Epithelial cell of proximal tubule (primary cell): Measurements from ENCODE around the gene NDUFA13. TPM values are rescaled to one million over a fixed set of nuclear protein-coding genes. Genes with fewer than 3 reads are reported as not detected.

Source experiments
- DNase-seq: peaks from one replicate; pipeline ENCODE4 v3.0.0-alpha.2; 2011; ENCODE audit warnings: low read depth
- H3K4me3 ChIP-seq: 2 replicates; pipeline ENCODE4 v1.5.1; 2011; ENCODE audit warnings: low read depth, mild to moderate bottlenecking, low read length
- CTCF ChIP-seq: conservative IDR thresholded peaks from 2 replicates; pipeline ENCODE4 v1.5.1; 2012; ENCODE audit warnings: low read depth, mild to moderate bottlenecking, low read length
- total RNA-seq: library from RNA; depleted of rRNA; stranded (reverse); fragments of >200 nt; gene quantifications from 2 replicates; pipeline ENCODE4 v1.2.3, GENCODE V29; 2015

Gene NDUFA13
- total RNA-seq, 1 donor from 2014 or later, result 166 TPM

DNA sequence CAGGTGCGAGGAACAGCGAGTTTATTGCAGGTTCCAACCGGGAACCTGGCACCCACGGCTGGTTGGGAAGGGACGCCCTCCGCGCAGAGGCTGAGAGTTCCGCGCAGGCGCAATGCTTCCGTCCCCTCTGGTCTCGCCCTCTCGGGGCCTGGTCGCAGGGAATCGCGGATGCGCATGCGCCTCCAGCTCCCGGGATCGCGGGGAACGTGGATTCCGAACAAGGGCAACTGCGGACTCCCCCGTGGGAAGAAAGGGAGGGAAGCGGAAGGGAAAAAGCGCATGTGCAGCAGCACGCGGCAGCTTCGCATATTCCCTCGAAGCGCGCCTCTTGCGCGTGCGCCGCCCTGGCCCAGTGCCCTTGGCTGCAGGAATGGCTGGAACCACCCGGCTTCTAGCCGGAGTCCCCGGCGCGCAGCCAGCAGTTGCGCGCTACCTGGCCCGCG is 1.8 kb upstream of the NDUFA13 start:
- TF ChIP-seq CTCF, result no peak
- H3K4me3 ChIP-seq, result no peak overlapping the region
- no peak for DNase-seq

DNA sequence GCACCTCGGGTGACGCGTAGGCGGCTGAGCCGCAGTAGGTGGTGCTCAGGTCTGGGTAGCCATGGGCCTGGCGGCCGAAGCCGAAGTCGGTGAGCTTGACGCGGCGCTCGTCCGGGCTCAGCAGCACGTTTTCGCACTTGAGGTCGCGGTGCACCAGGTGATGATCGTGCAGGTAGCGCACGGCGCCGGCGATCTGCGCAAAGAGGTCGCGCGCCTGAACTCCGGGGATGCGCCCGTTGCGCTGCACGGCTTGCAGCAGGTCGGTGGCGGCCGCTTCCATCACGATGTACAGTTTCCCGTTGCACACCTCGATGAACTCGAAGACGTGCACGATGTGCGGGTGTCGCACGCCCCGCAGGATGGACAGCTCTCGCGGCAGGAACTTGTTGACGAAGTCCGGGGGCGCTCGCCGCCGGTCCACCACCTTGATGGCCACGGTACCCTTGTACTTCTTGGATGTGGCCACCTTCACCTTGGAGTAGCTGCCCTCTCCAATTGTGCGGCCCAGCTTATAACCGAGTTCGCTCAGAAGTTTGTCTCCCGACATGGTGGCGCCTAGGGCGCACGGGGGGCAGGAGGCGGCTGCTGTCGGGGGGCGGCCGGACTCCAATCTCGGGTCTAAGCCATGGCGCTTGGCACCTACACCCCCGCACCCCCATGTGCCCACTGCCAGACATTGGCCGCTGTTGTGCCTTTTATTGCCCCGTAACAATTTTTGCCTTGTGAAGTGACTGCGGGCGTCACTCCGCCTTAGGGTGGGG is 964 bp upstream of the NDUFA13 start, which contains the start of gene TSSK6:
TSSK6 (minus strand) TSS at position 668 of the 761 bp plus-strand sequence; CDS start at position 547, 121 bp downstream.
- H3K4me3 ChIP-seq, result peak within 1 kb of the TSS; percentile 90
- no peak for DNase-seq
- no peak for TF ChIP-seq CTCF

DNA sequence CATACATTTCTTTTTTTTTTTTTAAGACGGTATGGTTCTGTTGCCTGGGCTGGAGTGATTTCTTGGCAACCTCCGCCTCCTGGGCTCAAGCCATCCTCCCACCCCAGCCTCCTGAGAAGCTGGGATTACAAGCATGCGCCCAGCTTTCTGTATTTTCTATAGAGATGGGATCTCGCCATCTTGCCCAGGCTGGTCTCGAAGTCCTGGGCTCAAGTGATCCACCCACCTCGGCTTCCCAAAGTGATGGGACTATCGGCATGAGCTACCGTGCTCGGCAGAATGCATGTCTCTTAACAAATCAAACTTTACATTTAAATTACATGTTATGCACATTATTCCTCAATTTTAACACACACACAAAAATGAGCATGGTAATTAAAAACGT is 1.2 kb downstream of the NDUFA13 start:
- peak overlapping the region; percentile 90 for H3K4me3 ChIP-seq
- no peak for DNase-seq
- no peak for TF ChIP-seq CTCF

DNA sequence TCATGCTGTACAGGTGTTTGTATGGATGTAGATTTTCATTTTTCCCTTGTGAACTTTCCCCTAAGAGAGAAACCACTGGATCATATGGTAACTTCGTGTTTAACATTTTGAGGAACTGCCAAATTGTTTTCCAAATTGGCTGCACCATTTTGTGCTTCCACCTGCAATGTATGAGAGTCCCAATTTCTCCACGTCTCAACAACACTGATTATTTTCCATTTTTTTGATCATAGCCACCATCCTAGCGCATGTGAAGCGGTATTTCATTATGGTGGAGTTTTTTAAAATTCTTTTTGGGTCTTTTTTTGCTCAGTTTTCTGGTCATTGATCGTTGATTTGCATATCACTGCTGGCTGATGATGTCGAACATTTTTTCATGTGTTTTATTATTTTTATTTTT is 5.0 kb downstream of the NDUFA13 start:
- H3K4me3 ChIP-seq, result no peak overlapping the region
- DNase-seq, result no peak
- no peak for TF ChIP-seq CTCF

GRCh38 chr19:19523177-19523576 is 7.2 kb downstream of the NDUFA13 start:
- no peak for DNase-seq
- no peak overlapping the region for H3K4me3 ChIP-seq
- no peak for TF ChIP-seq CTCF

DNA sequence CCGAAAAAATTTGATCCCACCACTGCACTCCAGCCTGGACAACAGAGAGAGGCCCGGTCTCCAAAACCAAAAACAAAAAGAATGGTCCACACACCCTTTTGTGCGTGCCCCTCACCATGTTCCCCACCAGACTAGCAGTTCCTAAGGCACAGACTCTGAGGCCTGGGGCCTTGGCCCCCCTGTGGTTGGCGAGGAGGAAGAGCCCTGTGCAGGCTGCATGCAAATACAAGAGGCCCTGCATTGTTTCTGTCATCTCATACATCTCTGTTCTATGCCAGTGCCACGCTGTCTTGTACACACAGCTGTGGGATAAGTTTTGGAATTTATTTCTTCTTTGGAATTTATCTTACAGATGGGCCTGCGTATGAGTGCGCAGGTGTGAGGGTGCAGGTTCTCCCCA is 8.0 kb downstream of the NDUFA13 start:
- TF ChIP-seq CTCF, result no peak

More for the DNA sequence above, 8.0 kb downstream of the NDUFA13 start:
- DNase-seq, result no peak
- H3K4me3 ChIP-seq, result no peak overlapping the region
